ENCODE data around the gene ZNF605.
"Not testable (repeated sequence)": the region's sequence is repeated elsewhere in the genome, so short reads cannot be mapped to it uniquely, and the experiment has no call there.

ZNF605 gene

GRCh38 chr12:132948146-132949066 lies 7.7 kb downstream of the ZNF605 start:
- DNase-seq, result no peak

- DNase-seq, result no peak
These were observed 9.8 kb downstream of the ZNF605 start for GRCh38 chr12:132946246-132946820.

GRCh38 chr12:132945806-132946205 lies 10.3 kb downstream of the ZNF605 start:
- DNase-seq, result no peak

GRCh38 chr12:132942611-132943010 lies 13.5 kb downstream of the ZNF605 start:
- no peak for DNase-seq

GRCh38 chr12:132941336-132941954 lies 14.7 kb downstream of the ZNF605 start:
- no peak for DNase-seq

GRCh38 chr12:132940071-132940719 lies 15.9 kb downstream of the ZNF605 start:
- no peak for DNase-seq

GRCh38 chr12:132938807-132939206 lies 17.3 kb downstream of the ZNF605 start:
- DNase-seq, result not testable (repeated sequence)

- no peak for DNase-seq
These were observed 18.6 kb downstream of the ZNF605 start for GRCh38 chr12:132937476-132937875.

- DNase-seq, result not testable (repeated sequence)
These were observed 19.2 kb downstream of the ZNF605 start for GRCh38 chr12:132936921-132937320.

GRCh38 chr12:132936163-132936562 lies 19.9 kb downstream of the ZNF605 start:
- no peak for DNase-seq

GRCh38 chr12:132926415-132926833 lies 29.7 kb downstream of the ZNF605 start:
- DNase-seq, result no peak

- no peak for DNase-seq
These were observed 30.3 kb downstream of the ZNF605 start for GRCh38 chr12:132925597-132926414.

- DNase-seq, result no peak
These were observed 31.8 kb downstream of the ZNF605 start for GRCh38 chr12:132924356-132924755.

GRCh38 chr12:132923356-132923909 lies 32.7 kb downstream of the ZNF605 start:
- DNase-seq, result no peak

- no peak for DNase-seq
These were observed 33.4 kb downstream of the ZNF605 start for GRCh38 chr12:132922676-132923075.

GRCh38 chr12:132921685-132922084 lies 34.4 kb downstream of the ZNF605 start:
- DNase-seq, result no peak

GRCh38 chr12:132918680-132919079 lies 37.4 kb downstream of the ZNF605 start:
- no peak for DNase-seq

GRCh38 chr12:132909030-132909368 lies 47.1 kb downstream of the ZNF605 start:
- no peak for DNase-seq

GRCh38 chr12:132908145-132909029 lies 47.7 kb downstream of the ZNF605 start:
- DNase-seq, result peak; percentile 96

GRCh38 chr12:132907789-132908144 lies 48.3 kb downstream of the ZNF605 start:
- DNase-seq, result not testable (repeated sequence)

- no peak for DNase-seq
These were observed 48.9 kb downstream of the ZNF605 start for GRCh38 chr12:132907216-132907615.
